HepG2 (cell line): ENCODE results near the gene EEF1AKMT1.

Experiments used
- CTCF ChIP-seq: sonication (generic); formaldehyde crosslinking; IDR thresholded peaks from 2 replicates; pipeline ENCODE4 v1.5.0; 2020; ENCODE audit warnings: mild to moderate bottlenecking, missing genetic modification reagents, moderate library complexity
- PRDM4 ChIP-seq: sonication (generic); formaldehyde crosslinking; IDR thresholded peaks from 2 replicates; pipeline ENCODE4 v1.9.0; 2021; ENCODE audit warnings: missing genetic modification reagents, borderline replicate concordance
- RXRA ChIP-seq: sonication (generic); formaldehyde crosslinking; IDR thresholded peaks from 2 replicates; pipeline ENCODE4 v1.5.1; 2020; ENCODE audit warnings: missing genetic modification reagents
- SRSF1 ChIP-seq: fragments of 200-400 bp; formaldehyde crosslinking; optimal IDR thresholded peaks from 2 replicates; pipeline ENCODE3; 2017; ENCODE audit warnings: mild to moderate bottlenecking, low read depth, low read length, moderate library complexity
- TBX2 ChIP-seq: sonication (generic); formaldehyde crosslinking; IDR thresholded peaks from 2 replicates; pipeline ENCODE4 v1.5.0; 2020; ENCODE audit warnings: missing genetic modification reagents, mild to moderate bottlenecking, borderline replicate concordance
- ZNF790 ChIP-seq: sonication (generic); formaldehyde crosslinking; IDR thresholded peaks from 2 replicates; pipeline ENCODE4 v1.8.0; 2022; ENCODE audit warnings: missing genetic modification reagents, mild to moderate bottlenecking, borderline replicate concordance

GRCh38 chr13:20711301-20712044 lies 62.3 kb downstream of the EEF1AKMT1 start:
- TF ChIP-seq SRSF1 (no peak), CTCF (peak; percentile 45), RXRA (CRISPR knock-in tag) (no peak), ZNF790 (CRISPR knock-in tag) (no peak), TBX2 (no peak), PRDM4 (CRISPR knock-in tag) (no peak)
